HepG2 (cell line): Measurements from ENCODE around the gene COPZ2. TPM values are rescaled to one million over a fixed set of nuclear protein-coding genes. Genes with fewer than 3 reads are reported as not detected.

Experiments
- ETV5 ChIP-seq: IDR thresholded peaks from 2 replicates; pipeline ENCODE4 v1.6.1; 2018; ENCODE audit warnings: missing biosample characterization, missing genetic modification reagents, inconsistent platforms, borderline replicate concordance
- NFAT5 ChIP-seq: sonication (generic); formaldehyde crosslinking; IDR thresholded peaks from 2 replicates; pipeline ENCODE4 v1.4.0; 2020; ENCODE audit warnings: missing genetic modification reagents
- NFKB2 ChIP-seq: sonication (generic); formaldehyde crosslinking; IDR thresholded peaks from 2 replicates; pipeline ENCODE4 v1.4.0; 2020; ENCODE audit warnings: missing genetic modification reagents, borderline replicate concordance
- SIX4 ChIP-seq: sonication (generic); formaldehyde crosslinking; IDR thresholded peaks from 2 replicates; pipeline ENCODE4 v1.4.0; 2020; ENCODE audit warnings: missing genetic modification reagents
- TBP ChIP-seq: sonication (generic); formaldehyde crosslinking; IDR thresholded peaks from 2 replicates; pipeline ENCODE4 v1.5.0; 2020; ENCODE audit warnings: missing genetic modification reagents
- ZKSCAN5 ChIP-seq: sonication (generic); formaldehyde crosslinking; IDR thresholded peaks from 2 replicates; pipeline ENCODE4 v1.5.1; 2020; ENCODE audit warnings: mild to moderate bottlenecking, missing genetic modification reagents
- ZNF337 ChIP-seq: sonication (generic); formaldehyde crosslinking; IDR thresholded peaks from 2 replicates; pipeline ENCODE4 v1.5.1; 2020; ENCODE audit warnings: missing genetic modification reagents, low read depth, mild to moderate bottlenecking, borderline replicate concordance
- ZNF687 ChIP-seq: sonication (generic); formaldehyde crosslinking; IDR thresholded peaks from 2 replicates; pipeline ENCODE4 v1.5.1; 2020; ENCODE audit warnings: mild to moderate bottlenecking, missing genetic modification reagents, moderate library complexity
- ZNF883 ChIP-seq: sonication (generic); formaldehyde crosslinking; IDR thresholded peaks from 2 replicates; pipeline ENCODE4 v1.5.1; 2020; ENCODE audit warnings: mild to moderate bottlenecking, missing genetic modification reagents; ENCODE audit errors: not compliant biosample characterization
- polyA plus RNA-seq, 8 experiments: library from polyadenylated mRNA; depleted of rRNA in 3 of 8; stranded (reverse) in 7 of 8; unstranded in 1 of 8; fragments of >200 nt; fragmentation: Illumina TruSeq in 4 of 8; extraction: Trizol in 4 of 8; gene quantifications; 2 replicates each; pipeline versions ENCODE4 v1.2.1 to v1.2.3, GENCODE V29; 2011 to 2016; ENCODE audit warnings: low read depth in 4 of 8, missing spikeins in 1 of 8, mixed read lengths in 1 of 8; ENCODE audit not compliant: insufficient read depth in 1 of 8
- total RNA-seq, 5 experiments: library from RNA; depleted of rRNA; stranded (reverse); fragments of >200 nt; fragmentation: Illumina TruSeq; extraction: Trizol; gene quantifications; 2 replicates each; pipeline ENCODE4 v1.2.3, GENCODE V29; 2016; ENCODE audit warnings: low read depth in 1 of 5
- TF ChIP-seq, protein P1 (sequence below): sonication (generic); formaldehyde crosslinking; IDR thresholded peaks from 2 replicates; pipeline ENCODE4 v1.4.0; 2020; ENCODE audit warnings: missing genetic modification reagents, borderline replicate concordance

The COPZ2 gene
- total and polyA plus RNA-seq, 2 of the 13 experiments (the other 11 are each of a cell fraction or from before 2014, with no cell fraction given): 0.61 to 1.5 TPM

DNA sequence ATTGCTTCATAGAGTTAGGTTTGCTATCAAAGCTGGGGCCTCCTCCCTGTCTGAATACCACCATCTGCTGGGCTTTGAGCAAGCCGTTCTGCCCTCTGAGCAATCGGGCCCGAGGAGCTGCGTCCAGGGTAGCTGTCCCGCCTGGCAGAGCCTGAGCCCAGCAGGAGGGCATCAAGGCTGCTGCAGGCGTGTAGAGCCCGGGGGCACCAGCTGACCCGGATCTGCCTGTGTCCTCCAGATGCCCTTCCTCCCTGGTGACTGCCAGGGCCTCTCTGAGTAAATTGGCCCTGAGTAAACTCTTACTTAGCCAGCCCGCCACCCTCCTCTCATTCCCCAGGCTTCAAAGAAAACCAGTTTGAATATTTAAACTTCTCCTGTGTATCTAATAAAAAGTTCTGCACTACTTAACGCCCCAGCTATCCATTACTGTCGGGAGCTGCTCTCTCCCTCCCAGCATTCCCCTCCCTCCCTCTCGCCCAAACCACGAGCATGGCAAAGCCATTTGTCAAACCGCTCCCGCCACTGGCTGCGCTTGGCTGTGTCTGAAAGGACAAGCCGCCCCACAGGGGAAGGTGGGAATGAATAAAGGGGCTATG lies 50.3 kb downstream of the COPZ2 start (continued):
- TF ChIP-seq NFAT5 (no peak), ZNF687 (peak; percentile 32; the same call in 1 of the 2 replicates), ETV5 (no peak), SIX4 (CRISPR knock-in tag) (no peak), TBP (no peak), ZNF883 (no peak), ZKSCAN5 (no peak), NFKB2 (CRISPR knock-in tag) (no peak), ZNF337 (no peak)
- TF ChIP-seq, protein P1, sequence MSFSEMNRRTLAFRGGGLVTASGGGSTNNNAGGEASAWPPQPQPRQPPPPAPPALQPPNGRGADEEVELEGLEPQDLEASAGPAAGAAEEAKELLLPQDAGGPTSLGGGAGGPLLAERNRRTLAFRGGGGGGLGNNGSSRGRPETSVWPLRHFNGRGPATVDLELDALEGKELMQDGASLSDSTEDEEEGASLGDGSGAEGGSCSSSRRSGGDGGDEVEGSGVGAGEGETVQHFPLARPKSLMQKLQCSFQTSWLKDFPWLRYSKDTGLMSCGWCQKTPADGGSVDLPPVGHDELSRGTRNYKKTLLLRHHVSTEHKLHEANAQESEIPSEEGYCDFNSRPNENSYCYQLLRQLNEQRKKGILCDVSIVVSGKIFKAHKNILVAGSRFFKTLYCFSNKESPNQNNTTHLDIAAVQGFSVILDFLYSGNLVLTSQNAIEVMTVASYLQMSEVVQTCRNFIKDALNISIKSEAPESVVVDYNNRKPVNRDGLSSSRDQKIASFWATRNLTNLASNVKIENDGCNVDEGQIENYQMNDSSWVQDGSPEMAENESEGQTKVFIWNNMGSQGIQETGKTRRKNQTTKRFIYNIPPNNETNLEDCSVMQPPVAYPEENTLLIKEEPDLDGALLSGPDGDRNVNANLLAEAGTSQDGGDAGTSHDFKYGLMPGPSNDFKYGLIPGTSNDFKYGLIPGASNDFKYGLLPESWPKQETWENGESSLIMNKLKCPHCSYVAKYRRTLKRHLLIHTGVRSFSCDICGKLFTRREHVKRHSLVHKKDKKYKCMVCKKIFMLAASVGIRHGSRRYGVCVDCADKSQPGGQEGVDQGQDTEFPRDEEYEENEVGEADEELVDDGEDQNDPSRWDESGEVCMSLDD (CRISPR knock-in tag): no peak
